Right lobe of liver (tissue), 4 donors: ENCODE data around the gene CPE.

Source experiments
- CTCF ChIP-seq, 4 donors: fragments of 200-600 bp in 3 of 4; fragments of 450-650 bp in 1 of 4; IDR thresholded peaks; one replicate each; pipeline versions ENCODE4 v1.5.1 to v1.8.0; 2016 to 2022; ENCODE audit warnings: antibody characterized with exemption in 4 of 4, mild to moderate bottlenecking in 2 of 4
- POLR2A ChIP-seq: fragments of 450-650 bp; IDR thresholded peaks from one replicate; pipeline ENCODE4 v1.6.1; 2017; ENCODE audit warnings: antibody characterized with exemption, mild to moderate bottlenecking
- donor health status: DM: no; HTN: no; CAD: no.
- donor health status: DM: no; HTN: no; CAD: no.
- donor health status: DM: no; HTN: yes; CAD: no.

GRCh38 chr4:165384186-165384585, 5.4 kb downstream of the CPE start:
- no peak for TF ChIP-seq CTCF (IDR thresholded peaks at IDR 0.05)
- no peak for TF ChIP-seq POLR2A
